ENCODE data around the gene RUNX3. TPM values are rescaled to one million over a fixed set of nuclear protein-coding genes. Genes with fewer than 3 reads are reported as not detected.

Gene RUNX3
- total RNA-seq, 1 donor from 2014 or later = 112 TPM

DNA sequence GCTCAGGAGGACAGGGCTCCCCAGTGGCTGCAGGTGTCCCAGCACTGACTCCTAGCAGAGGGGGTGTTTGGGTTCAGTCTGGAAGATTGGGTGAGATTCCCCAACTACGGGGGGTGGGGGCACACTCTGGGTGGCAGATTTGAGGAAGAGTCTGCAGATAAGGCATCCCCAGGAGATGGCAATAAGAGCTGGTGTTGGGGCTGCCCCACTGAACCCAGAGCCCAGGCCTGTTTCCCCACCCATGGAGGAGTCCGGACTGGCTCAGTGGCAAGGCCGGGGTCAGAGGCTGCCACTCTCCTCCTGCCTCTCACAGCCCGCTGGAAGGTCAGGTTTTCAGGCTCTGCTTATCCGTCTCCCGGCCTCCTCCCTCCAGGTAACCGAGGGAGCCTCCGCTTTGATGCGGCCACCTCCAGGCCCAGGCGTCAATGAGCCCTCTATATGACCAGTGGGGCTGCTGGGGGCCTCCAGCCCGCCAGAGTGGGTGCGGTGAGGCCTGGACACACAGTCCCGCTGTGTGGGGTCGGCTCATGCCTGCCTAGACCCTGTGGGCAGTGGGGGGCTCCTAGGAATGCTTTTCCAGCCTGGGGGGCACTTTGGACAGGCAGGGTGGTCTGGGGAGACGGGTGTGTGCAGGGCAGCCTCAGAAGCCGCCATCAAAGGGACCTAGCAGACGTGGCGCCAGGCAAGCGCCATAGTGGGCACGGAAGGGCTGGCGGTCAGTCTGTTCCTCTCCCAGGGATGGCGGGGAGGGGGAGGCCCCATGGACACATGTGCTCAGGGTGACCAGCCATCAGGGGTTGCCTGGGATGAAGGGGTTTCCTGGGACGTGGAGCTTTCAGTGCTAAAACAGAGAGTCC, 28.9 kb upstream of the RUNX3 start:
- Mint-ChIP-seq H3K4me3 (peak overlapping the region; percentile 96), H3K27ac (peak overlapping the region; percentile 89), H3K36me3 (ENCODE audit: low read depth) (peaks cover 81% of the 10 kb centered on the region), H3K9me3 (no peaks in the 10 kb centered on the region), H3K27me3 (no peaks in the 10 kb centered on the region), H3K4me1 (peaks cover 83% of the 10 kb centered on the region)
- DNase-seq = no peak
- intact Hi-C loops (cut with micrococcal nuclease) = loop anchor here (10.0 kb wide), 1 partner anchor 214 kb away; the partner anchor contains the start of gene CLIC4

DNA sequence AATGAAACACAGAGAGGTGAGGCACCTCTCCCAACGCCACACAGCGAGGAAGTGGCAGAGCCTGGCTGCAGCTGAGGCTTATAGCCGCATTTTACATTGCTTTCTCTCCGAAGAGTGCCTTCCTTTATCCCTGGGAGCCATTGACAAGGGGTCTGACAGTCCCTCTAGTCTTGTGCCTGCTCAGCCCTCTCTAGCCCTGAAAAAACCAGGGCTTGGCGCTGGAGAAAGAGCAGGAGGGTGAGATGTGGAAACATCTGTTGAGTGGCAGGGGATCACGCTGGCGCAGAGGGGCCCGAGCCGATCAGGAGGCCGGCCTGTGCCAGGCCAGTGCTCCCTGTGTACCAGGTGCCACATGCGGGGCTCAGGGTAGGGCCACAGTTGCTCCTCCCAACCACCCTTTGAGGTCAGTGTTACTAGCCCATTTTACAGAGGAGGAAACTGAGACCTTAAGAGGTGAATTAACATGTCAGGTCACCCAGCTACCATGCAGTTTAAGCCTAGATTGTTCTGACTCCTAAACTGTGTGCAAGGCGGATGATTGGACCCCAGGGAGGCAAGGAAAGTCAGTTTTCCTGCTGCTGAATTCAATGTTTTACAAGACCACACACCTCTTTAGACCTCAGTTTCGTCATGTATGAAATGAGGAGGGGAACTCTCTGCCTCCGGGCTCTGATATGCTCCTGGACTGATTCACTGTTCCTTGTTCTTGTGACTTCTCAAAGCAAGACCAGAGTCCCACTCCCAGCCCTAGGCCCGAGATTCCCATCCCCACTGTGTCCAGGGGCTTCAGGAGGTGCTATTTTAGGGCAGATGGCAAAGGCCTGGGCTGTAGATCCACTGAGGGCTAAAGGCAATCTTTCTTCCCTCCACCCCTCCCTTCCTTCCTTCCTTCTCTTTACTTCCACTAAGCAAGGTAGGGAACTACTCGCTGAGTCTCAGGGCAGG, 28.0 kb upstream of the RUNX3 start:
- peaks cover 76% of the 10 kb centered on the region for H3K36me3 Mint-ChIP-seq (ENCODE audit: low read depth)
- no peaks in the 10 kb centered on the region for H3K9me3 Mint-ChIP-seq
- peak overlapping the region; percentile 89 for H3K27ac Mint-ChIP-seq
- DNase-seq = no peak
- H3K4me1 Mint-ChIP-seq = peaks cover 85% of the 10 kb centered on the region
- H3K27me3 Mint-ChIP-seq = no peaks in the 10 kb centered on the region
- intact Hi-C loops (cut with micrococcal nuclease) = loop anchor here (10.0 kb wide), 1 partner anchor 213 kb away; the partner anchor contains the start of gene CLIC4
- peak overlapping the region; percentile 96 for H3K4me3 Mint-ChIP-seq

DNA sequence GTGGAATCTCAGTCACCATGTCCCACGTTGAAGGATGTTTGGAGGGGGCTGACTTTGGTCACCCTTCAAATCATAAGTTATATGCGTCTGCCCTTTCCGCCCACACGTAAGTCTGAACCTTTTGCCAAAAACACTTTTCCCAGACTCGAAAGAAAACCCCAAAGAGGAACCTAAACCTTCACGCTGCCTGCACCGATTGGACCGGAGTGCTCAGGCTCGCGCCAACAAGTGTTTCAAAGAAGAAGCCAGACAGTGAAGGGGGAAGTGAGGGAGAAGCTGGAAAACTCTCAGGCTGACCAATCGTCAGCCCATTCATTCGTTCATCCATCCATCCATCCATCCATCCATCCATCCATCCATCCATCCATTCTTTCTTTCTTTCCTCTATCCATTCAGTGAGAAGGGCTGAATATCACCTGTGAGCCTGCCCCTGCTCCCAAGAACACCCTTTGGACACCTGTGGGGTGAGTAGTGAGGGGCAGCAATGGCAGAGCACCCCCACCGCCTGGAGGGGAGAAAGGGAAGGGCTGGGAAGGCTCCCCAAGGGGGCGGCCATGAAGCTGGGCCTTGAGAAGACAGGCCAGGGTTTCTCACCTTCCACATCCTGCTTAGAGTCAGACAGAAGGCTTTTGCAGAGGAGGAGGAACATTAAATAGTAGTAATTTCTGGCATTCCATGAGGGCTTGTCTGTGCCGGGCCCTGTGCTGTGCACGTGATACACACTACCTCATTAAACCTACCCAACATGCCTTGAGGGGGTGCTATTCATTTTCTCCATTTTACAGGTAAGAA, 27.1 kb upstream of the RUNX3 start:
- Mint-ChIP-seq H3K27ac (peak overlapping the region; percentile 89), H3K36me3 (ENCODE audit: low read depth) (peaks cover 72% of the 10 kb centered on the region), H3K9me3 (no peaks in the 10 kb centered on the region), H3K4me3 (peak overlapping the region; percentile 96), H3K4me1 (peaks cover 83% of the 10 kb centered on the region), H3K27me3 (no peaks in the 10 kb centered on the region)
- peak; percentile 68 for DNase-seq
- intact Hi-C loops (cut with micrococcal nuclease) = loop anchor here (10.0 kb wide), 1 partner anchor 212 kb away; the partner anchor contains the start of gene CLIC4

DNA sequence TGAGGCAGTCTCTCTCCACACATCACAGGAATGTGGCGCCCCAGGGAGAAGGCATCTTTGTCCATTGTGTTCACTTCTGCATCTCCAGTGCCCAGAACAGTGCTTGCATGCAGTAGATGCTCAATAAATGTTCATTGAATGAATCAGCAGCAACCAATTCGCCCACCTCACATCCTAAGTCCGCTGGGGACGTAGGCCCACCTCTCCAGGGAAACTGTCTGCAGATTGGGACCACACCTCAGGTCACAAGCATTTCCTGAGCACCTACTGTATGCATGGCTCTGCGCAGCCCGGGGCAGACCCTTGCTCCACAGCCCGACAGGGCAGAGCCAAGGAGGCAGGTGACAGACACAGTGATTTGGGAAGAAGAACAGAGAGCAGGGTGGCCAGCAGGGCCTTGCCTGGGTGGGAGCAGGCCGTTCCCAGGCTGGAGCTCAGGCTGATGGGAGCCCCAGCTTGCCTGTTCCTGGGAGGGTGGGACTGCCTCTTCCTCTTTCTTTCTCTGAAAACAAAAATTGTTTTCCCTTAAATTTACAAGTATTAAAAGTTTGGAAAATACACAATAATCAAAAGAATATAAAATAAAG, 25.8 kb upstream of the RUNX3 start:
- intact Hi-C loops (cut with micrococcal nuclease) = loop anchor here (1.0 to 10.0 kb wide), 4 partner anchors 9 to 211 kb away; partner anchors contain the start of genes CLIC4 and RUNX3
- no peaks in the 10 kb centered on the region for H3K27me3 Mint-ChIP-seq
- H3K4me1 Mint-ChIP-seq = peaks cover 82% of the 10 kb centered on the region
- peak overlapping the region; percentile 94 for H3K27ac Mint-ChIP-seq
- peak overlapping the region; percentile 81 for H3K4me3 Mint-ChIP-seq
- H3K36me3 Mint-ChIP-seq (ENCODE audit: low read depth) = peaks cover 72% of the 10 kb centered on the region
- DNase-seq = no peak
- H3K9me3 Mint-ChIP-seq = no peaks in the 10 kb centered on the region

DNA sequence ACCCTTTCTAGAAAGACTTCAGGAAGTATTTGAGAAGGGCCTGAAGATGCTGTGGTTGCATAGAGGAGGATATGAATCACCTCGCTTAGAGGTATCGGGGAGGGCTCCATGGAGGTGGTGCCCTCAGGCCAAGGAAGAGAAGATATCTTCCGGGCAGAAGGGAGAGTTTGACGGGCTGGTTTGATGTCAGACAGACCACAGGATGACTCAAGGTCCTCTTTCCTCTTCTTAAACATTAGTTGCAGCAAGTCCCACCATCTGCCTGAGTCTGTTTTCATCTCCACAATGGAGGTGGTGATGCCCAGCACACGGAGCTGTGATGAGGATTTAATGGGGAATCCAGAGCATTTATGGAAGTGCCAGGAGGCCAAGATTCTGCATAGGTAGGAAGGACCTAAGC, 25.1 kb upstream of the RUNX3 start:
- Mint-ChIP-seq H3K4me3 (peak overlapping the region; percentile 81), H3K36me3 (ENCODE audit: low read depth) (peaks cover 74% of the 10 kb centered on the region), H3K27me3 (no peaks in the 10 kb centered on the region), H3K9me3 (no peaks in the 10 kb centered on the region), H3K4me1 (peaks cover 79% of the 10 kb centered on the region), H3K27ac (peak overlapping the region; percentile 94)
- peak; percentile 92 for DNase-seq
- intact Hi-C loops (cut with micrococcal nuclease) = loop anchor here (1.0 to 10.0 kb wide), 4 partner anchors 10 to 210 kb away; partner anchors contain the start of genes CLIC4 and RUNX3

DNA sequence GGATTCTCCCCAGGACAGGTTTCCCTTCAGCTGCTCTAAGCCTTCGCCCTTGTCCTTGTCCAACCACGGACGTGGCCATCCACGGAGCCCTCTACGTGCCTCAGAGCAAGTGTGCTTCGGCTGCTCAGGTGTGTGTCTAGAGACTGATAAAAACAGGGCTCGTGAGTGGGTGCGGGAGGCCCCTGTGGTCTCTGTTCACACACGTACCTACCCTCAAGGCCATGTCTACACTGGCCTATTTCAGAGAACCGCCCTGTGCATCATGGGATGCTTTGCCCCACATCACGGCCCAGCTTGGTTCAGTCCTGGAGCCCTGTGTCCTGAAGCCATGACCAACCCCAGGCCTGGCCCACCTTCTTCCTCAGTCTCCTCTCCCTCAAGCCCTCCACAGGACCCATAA, 24.6 kb upstream of the RUNX3 start:
- peaks cover 78% of the 10 kb centered on the region for H3K4me1 Mint-ChIP-seq
- H3K27me3 Mint-ChIP-seq = no peaks in the 10 kb centered on the region
- H3K9me3 Mint-ChIP-seq = no peaks in the 10 kb centered on the region
- peak overlapping the region; percentile 94 for H3K27ac Mint-ChIP-seq
- H3K4me3 Mint-ChIP-seq = peak overlapping the region; percentile 81
- peaks cover 73% of the 10 kb centered on the region for H3K36me3 Mint-ChIP-seq (ENCODE audit: low read depth)
- peak; percentile 68 for DNase-seq
- intact Hi-C loops (cut with micrococcal nuclease) = loop anchor here (1.0 to 10.0 kb wide), 4 partner anchors 11 to 210 kb away; partner anchors contain the start of genes CLIC4 and RUNX3

DNA sequence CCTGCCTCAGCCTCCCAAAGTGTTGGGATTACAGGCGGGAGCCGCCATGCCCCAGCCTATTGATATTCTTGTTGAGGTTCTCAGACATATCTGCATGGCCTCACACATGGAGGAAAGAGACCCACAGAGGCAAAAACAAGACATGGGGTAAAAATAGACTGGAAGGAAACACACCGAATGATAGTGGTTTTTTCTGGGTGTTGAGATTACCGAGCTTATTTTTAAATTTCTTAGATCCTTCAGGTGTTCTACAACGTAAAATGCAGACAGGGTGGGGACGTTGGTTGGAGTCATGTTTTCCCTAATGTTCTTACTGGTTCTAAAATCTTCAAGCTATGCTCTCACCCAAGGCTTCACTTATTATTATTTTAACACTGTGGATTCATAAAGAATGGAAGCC, 23.9 kb upstream of the RUNX3 start:
- Mint-ChIP-seq H3K36me3 (ENCODE audit: low read depth) (peaks cover 76% of the 10 kb centered on the region), H3K4me1 (peaks cover 79% of the 10 kb centered on the region), H3K27me3 (no peaks in the 10 kb centered on the region), H3K27ac (peak overlapping the region; percentile 94), H3K9me3 (no peaks in the 10 kb centered on the region), H3K4me3 (peak overlapping the region; percentile 81)
- peak; percentile 65 for DNase-seq
- intact Hi-C loops (cut with micrococcal nuclease) = loop anchor here (10.0 kb wide), 1 partner anchor 209 kb away; the partner anchor contains the start of gene CLIC4

DNA sequence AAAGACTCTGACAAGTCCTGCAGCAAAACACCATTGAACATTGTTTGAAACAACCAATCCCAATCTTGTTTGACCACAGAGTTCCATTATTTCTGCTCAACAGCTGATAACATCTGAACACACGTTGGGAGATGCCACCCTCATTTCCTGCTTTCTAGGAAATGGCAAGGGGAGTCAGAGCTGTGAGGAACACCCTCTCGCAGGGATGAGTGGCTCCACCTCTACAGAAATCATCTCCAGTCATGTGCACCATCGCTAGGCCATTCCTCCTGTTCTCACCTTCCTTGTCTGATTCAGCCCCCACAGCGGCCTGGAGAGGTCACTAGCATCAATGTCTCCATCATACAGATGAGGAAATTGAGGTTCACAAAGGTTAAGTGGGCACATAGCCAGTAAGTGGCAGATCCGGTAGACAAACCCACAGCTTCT, 22.4 kb upstream of the RUNX3 start:
- H3K9me3 Mint-ChIP-seq = no peaks in the 10 kb centered on the region
- intact Hi-C loops (cut with micrococcal nuclease) = loop anchor here (10.0 kb wide), 1 partner anchor 208 kb away; the partner anchor contains the start of gene CLIC4
- no peaks in the 10 kb centered on the region for H3K27me3 Mint-ChIP-seq
- peak overlapping the region; percentile 75 for H3K4me3 Mint-ChIP-seq
- peak; percentile 77 for DNase-seq
- H3K36me3 Mint-ChIP-seq (ENCODE audit: low read depth) = peaks cover 77% of the 10 kb centered on the region
- H3K4me1 Mint-ChIP-seq = peaks cover 79% of the 10 kb centered on the region
- peak overlapping the region; percentile 87 for H3K27ac Mint-ChIP-seq

DNA sequence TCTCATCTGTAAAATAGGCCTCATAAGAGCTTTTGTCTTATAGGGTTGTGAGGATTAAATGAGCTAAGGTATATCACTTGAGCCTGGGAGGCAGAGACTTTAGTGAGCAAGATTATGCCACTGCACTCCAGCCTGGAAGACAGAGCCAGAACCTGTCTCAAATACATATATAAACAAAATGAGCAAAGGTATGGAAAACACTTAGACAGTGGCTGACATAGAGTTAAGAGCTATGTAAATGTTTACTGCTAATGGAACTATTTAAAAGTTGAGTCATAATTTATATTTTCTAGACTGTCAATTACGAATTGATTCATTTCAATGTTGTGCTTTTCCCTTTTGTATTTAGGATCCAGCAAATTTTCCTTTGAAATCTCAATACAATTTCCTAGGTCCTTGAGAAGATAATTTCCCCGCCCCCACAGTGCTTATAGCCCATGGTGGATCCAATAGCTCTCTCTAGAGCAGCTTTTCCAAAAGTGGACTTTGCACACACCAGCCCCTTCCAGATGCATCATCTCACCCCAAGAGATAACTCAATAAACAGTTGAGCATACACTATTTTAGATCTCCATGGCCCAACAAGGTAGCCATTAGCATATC, 21.8 kb upstream of the RUNX3 start:
- Mint-ChIP-seq H3K4me1 (peaks cover 77% of the 10 kb centered on the region), H3K36me3 (ENCODE audit: low read depth) (peaks cover 76% of the 10 kb centered on the region)
- intact Hi-C loops (cut with micrococcal nuclease) = loop anchor here (10.0 kb wide), 1 partner anchor 207 kb away; the partner anchor contains the start of gene CLIC4

DNA sequence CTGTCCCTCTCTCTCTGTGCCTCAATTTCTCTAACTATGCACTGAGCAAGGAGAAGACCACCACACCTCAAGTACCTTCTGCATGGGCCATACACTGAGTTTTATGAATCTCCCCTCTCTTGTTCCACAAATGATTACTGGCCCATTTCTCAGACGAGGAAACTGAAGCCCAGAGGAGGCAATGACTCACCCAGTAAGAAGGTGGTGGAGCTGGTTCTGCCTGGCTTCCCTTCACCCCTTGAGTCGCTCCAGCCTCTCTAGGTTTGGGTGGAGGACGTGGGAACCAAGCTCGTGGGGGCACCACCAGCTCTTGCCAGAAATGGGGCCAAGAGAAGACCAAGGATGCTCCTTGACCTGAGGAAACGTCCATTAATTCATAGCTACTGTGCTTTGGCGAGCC, 21.3 kb upstream of the RUNX3 start:
- Mint-ChIP-seq H3K4me3 (peak overlapping the region; percentile 57), H3K9me3 (no peaks in the 10 kb centered on the region), H3K4me1 (peaks cover 74% of the 10 kb centered on the region), H3K27me3 (no peaks in the 10 kb centered on the region), H3K27ac (peak overlapping the region; percentile 70), H3K36me3 (ENCODE audit: low read depth) (peaks cover 78% of the 10 kb centered on the region)
- intact Hi-C loops (cut with micrococcal nuclease) = loop anchor here (10.0 kb wide), 1 partner anchor 207 kb away; the partner anchor contains the start of gene CLIC4
- DNase-seq = no peak

More for the DNA sequence above, 21.8 kb upstream of the RUNX3 start:
- H3K27ac Mint-ChIP-seq = peak overlapping the region; percentile 87
- peak overlapping the region; percentile 75 for H3K4me3 Mint-ChIP-seq
- no peak for DNase-seq
- no peaks in the 10 kb centered on the region for H3K27me3 Mint-ChIP-seq
- H3K9me3 Mint-ChIP-seq = no peaks in the 10 kb centered on the region

DNA sequence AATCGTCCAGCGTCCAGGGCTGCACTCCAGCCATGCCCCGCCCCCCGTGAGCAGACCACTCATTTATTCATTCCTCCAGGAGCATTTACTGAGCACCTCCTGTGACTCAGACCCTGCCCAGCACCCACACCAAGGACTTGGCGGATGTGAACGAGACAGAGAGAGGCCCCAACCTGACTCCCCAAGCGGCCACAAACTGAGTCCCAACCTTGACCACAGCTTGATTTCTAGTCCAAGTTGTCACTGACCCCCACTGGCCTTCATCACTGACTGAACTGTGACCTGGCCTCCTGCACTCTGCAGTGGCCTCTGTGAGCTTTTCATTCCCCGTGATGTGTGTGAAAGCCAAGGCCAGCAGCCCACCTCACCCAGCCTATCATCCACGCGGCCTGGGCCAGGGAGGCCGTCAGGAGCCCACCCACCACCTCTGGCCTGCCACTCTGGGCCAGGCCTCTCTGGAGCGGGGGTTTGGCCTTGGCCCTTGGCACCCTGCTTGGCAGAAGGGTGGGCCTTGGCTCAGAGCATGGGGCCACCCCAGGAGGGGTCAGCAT, 19.3 kb upstream of the RUNX3 start:
- Mint-ChIP-seq H3K4me3 (no peak overlapping the region), H3K27ac (peak overlapping the region; percentile 48), H3K4me1 (peaks cover 66% of the 10 kb centered on the region), H3K36me3 (ENCODE audit: low read depth) (peaks cover 75% of the 10 kb centered on the region), H3K27me3 (no peaks in the 10 kb centered on the region), H3K9me3 (no peaks in the 10 kb centered on the region)
- DNase-seq = no peak
- intact Hi-C loops (cut with micrococcal nuclease) = no loop called here

Measured in activated CD4-positive, alpha-beta T cell treated with anti-CD3 and anti-CD28 coated beads, Interleukin-2, amount 10 ng/mL, durations not matched to agents 24 days and 14 days (primary cell).